K562 (cell line): Measurements from ENCODE around the gene GLIS1. TPM values are rescaled to one million over a fixed set of nuclear protein-coding genes. Genes with fewer than 3 reads are reported as not detected.

Experiments
- ATAC-seq: fragments of 200-7000 bp; cut with Tn5 transposase; 3 replicates; pipeline ENCODE4 v1.9.1; 2020; ENCODE audit warnings: moderate library complexity
- BruUV-seq: library from RNA; stranded (reverse); fragments of 400-500 nt; replicated peaks from 2 replicates; lab custom pipeline; 2021; lab: Mats Ljungman, UMichigan
- CTCF ChIA-PET: fragments of 300-600 bp; formaldehyde crosslinking; extraction: SDS; loops from one replicate; lab custom pipeline; 2021; ENCODE audit warnings: low intra/inter-chr PET ratio; lab: Yijun Ruan, JAX
- POLR2A ChIA-PET: fragments of 300-600, 350-650 bp; sonication (Branson Sonifier 250); formaldehyde crosslinking; extraction: SDS; loops from one replicate; lab custom pipeline; 2021; ENCODE audit warnings: antibody characterized with exemption, inconsistent platforms; lab: Yijun Ruan, JAX
- DNase-seq, 4 experiments: peaks; one replicate each; pipeline versions ENCODE4 v3.0.0 to v3.0.0-alpha.2; 2011 to 2018; ENCODE audit warnings: low spot score in 3 of 4, mixed read lengths in 3 of 4; ENCODE audit errors: extremely low read depth in 1 of 4
- FAIRE-seq: peaks from 2 replicates; lab custom pipeline; 2011; peaks lifted over from hg19 to GRCh38; lab: Jason Lieb, UNC
- H2AFZ ChIP-seq: 2 replicates; pipeline ENCODE4 v1.6.0; 2011; ENCODE audit warnings: low read depth, low read length, control low read depth, inconsistent platforms
- H3K27ac ChIP-seq: fragments of 200-600 bp; 3 replicates; pipeline ENCODE4 v1.8.0; 2011; ENCODE audit warnings: low read depth, mild to moderate bottlenecking, control low read depth, inconsistent platforms, low read length, moderate library complexity, mixed read lengths; ENCODE audit errors: extremely low read depth
- H3K27me3 ChIP-seq, 2 experiments: fragments of 300-600 bp in 1 of 2; 2 replicates in 1 of 2; 3 replicates in 1 of 2; pipeline versions ENCODE4 v1.6.0 to v1.8.0; 2011; ENCODE audit warnings: inconsistent platforms in 2 of 2, low read length in 2 of 2, mild to moderate bottlenecking in 1 of 2, mixed read lengths in 1 of 2, moderate library complexity in 1 of 2; ENCODE audit not compliant: control insufficient read depth in 2 of 2, insufficient read depth in 2 of 2
- H3K36me3 ChIP-seq: fragments of 300-600 bp; 3 replicates; pipeline ENCODE4 v1.8.0; 2011; ENCODE audit warnings: mild to moderate bottlenecking, low read length, inconsistent platforms; ENCODE audit not compliant: control insufficient read depth, insufficient read depth
- H3K4me1 ChIP-seq, 2 experiments: fragments of 200-600 bp in 1 of 2; replicated peaks in 1 of 2; 2 replicates in 1 of 2; 3 replicates in 1 of 2; pipeline versions ENCODE4 v1.5.1 to v1.8.0; 2011; ENCODE audit warnings: inconsistent platforms in 2 of 2, low read length in 2 of 2, mild to moderate bottlenecking in 1 of 2, mixed read lengths in 1 of 2, moderate library complexity in 1 of 2; ENCODE audit not compliant: control insufficient read depth in 2 of 2, insufficient read depth in 2 of 2
- H3K4me2 ChIP-seq: 2 replicates; pipeline ENCODE4 v1.6.1; 2011; ENCODE audit warnings: low read length, control low read depth, inconsistent platforms, mixed read lengths; ENCODE audit not compliant: insufficient read depth
- H3K4me3 ChIP-seq: fragments of 200-600 bp; sonication (generic), shearing (Covaris generic); 2 replicates; pipeline ENCODE4 v1.5.1; 2016; ENCODE audit warnings: control low read depth, inconsistent platforms
- H3K79me2 ChIP-seq: fragments of 200-600 bp; 3 replicates; pipeline ENCODE4 v1.8.0; 2011; ENCODE audit warnings: low read length, inconsistent platforms; ENCODE audit not compliant: control insufficient read depth, insufficient read depth
- H3K9ac ChIP-seq, 2 experiments: 2 replicates each; pipeline versions ENCODE4 v1.6.0 to v1.6.1; 2011; ENCODE audit warnings: low read depth in 2 of 2, low read length in 2 of 2, control low read depth in 1 of 2, inconsistent platforms in 1 of 2, mild to moderate bottlenecking in 1 of 2, mixed read lengths in 1 of 2; ENCODE audit not compliant: insufficient read depth in 1 of 2
- H3K9me1 ChIP-seq: one replicate; pipeline ENCODE4 v1.6.0; 2011; ENCODE audit warnings: inconsistent platforms, mild to moderate bottlenecking, low read length, moderate library complexity; ENCODE audit not compliant: control insufficient read depth, insufficient read depth
- H3K9me3 ChIP-seq: replicated peaks from 2 replicates; pipeline ENCODE4 v1.5.1; 2011; ENCODE audit warnings: low read depth, low read length, inconsistent platforms; ENCODE audit not compliant: control insufficient read depth, insufficient read depth
- H4K20me1 ChIP-seq: replicated peaks from 2 replicates; pipeline ENCODE4 v1.6.1; 2011; ENCODE audit warnings: low read length, inconsistent platforms, mixed read lengths; ENCODE audit not compliant: control insufficient read depth, insufficient read depth
- NFRKB ChIP-seq: fragments of 450-650 bp; IDR thresholded peaks from 2 replicates; pipeline ENCODE4 v1.6.1; 2016; ENCODE audit warnings: low read depth
- PML ChIP-seq: IDR thresholded peaks from 2 replicates; pipeline ENCODE4 v1.6.1; 2012; ENCODE audit warnings: low read length, inconsistent platforms
- PURB ChIP-seq: sonication (generic); formaldehyde crosslinking; IDR thresholded peaks from 2 replicates; pipeline ENCODE4 v1.9.0; 2021; ENCODE audit warnings: low read depth, mild to moderate bottlenecking, missing genetic modification reagents
- RFX1 ChIP-seq: fragments of 450-650 bp; IDR thresholded peaks from 2 replicates; pipeline ENCODE4 v1.6.1; 2016; ENCODE audit warnings: mild to moderate bottlenecking, moderate library complexity
- SIN3A ChIP-seq, 2 experiments: fragments of 150-350 bp in 1 of 2; IDR thresholded peaks; 2 replicates each; pipeline ENCODE4 v1.6.1; 2011 to 2016; ENCODE audit warnings: borderline replicate concordance in 2 of 2, low read depth in 2 of 2, low read length in 2 of 2, mild to moderate bottlenecking in 2 of 2, moderate library complexity in 2 of 2; ENCODE audit not compliant: control insufficient read depth in 1 of 2
- ZNF232 ChIP-seq: sonication (generic); formaldehyde crosslinking; IDR thresholded peaks from 2 replicates; pipeline ENCODE4 v1.8.0; 2022; ENCODE audit warnings: mild to moderate bottlenecking, missing genetic modification reagents
- ZNF589 ChIP-seq: fragments of 200-800 bp; sonication (Bioruptor generic); IDR thresholded peaks from 2 replicates; pipeline ENCODE4 v1.6.1; 2016; ENCODE audit warnings: low read depth, missing genetic modification characterization, missing compliant biosample characterization
- WGBS: fragments of 100-300 bp; shearing (Covaris generic); methylation state at CpG from one replicate; pipeline ENCODE4 v1.1.6; 2016; ENCODE audit warnings: low coverage, mixed read lengths; ENCODE audit not compliant: insufficient coverage; ENCODE audit errors: missing lambda C conversion rate; 5-methylcytosine and 5-hydroxymethylcytosine counted together
- in situ Hi-C: fragments of 300-500 bp; cut with MboI; formaldehyde crosslinking; loops from 4 replicates; pipeline ENCODE4 v1.15.0; 2018; ENCODE audit warnings: inconsistent platforms, mixed read lengths
- intact Hi-C: fragments of 100-400 bp; cut with micrococcal nuclease; formaldehyde crosslinking; loops from 2 replicates; pipeline ENCODE4 v1.14.2; 2022
- polyA plus RNA-seq, 8 experiments: library from polyadenylated mRNA; depleted of rRNA in 4 of 8; stranded (reverse) in 5 of 8; unstranded in 3 of 8; fragments of >200 nt; fragmentation: Nextera tagmentation in 2 of 8; fragmentation: Illumina TruSeq in 1 of 8; extraction: Ambion mirVana in 2 of 8; extraction: Trizol in 1 of 8; gene quantifications; 2 replicates each; pipeline versions ENCODE4 v1.2.1 to v1.2.3, GENCODE V29; 2011 to 2014; ENCODE audit warnings: inconsistent platforms in 1 of 8, missing spikeins in 1 of 8
- total RNA-seq, 7 experiments: library from RNA; depleted of rRNA in 6 of 7; stranded (reverse); fragments of >200 nt in 6 of 7; fragmentation: Illumina TruSeq in 2 of 7; extraction: Trizol in 2 of 7; gene quantifications; 2 replicates each; pipeline versions ENCODE4 v1.2.1 to v1.2.3, GENCODE V29; 2011 to 2021; ENCODE audit warnings: low replicate concordance in 1 of 7
- TF ChIP-seq, protein P1 (sequence below): IDR thresholded peaks from 3 replicates; pipeline ENCODE4 v1.6.1; 2011; ENCODE audit warnings: borderline replicate concordance, mild to moderate bottlenecking; ENCODE audit not compliant: insufficient read length, insufficient read depth
- TF ChIP-seq, protein P2 (sequence below): fragments of 250-450 bp; sonication (Bioruptor Pico); IDR thresholded peaks from 2 replicates; pipeline ENCODE4 v1.8.0; 2022; ENCODE audit warnings: inconsistent platforms, mild to moderate bottlenecking, moderate library complexity, borderline replicate concordance

Gene GLIS1
- total and polyA plus RNA-seq, 9 of the 15 experiments (the other 6 are each of a cell fraction or from before 2014, with no cell fraction given): not detected

DNA sequence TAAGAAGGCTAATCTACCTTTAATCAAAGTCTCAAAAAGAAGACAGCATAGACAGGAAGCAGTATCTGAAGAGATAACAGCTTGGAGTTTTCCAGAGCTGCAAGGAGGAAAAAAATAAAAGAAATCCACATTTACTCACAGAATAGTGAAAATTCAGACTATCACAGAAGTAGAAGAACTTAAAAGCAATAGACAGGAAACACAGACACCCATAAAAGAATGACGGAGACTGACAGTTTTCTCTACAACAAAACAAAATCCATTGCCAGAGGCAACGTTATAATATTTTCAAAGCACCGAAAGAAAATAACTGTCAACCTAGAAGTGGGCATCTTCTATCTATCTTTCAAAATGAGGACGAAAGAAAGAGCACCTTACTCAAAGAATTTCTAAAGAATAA, 175.4 kb downstream of the GLIS1 start:
- in situ Hi-C loops: no loop called here
- FAIRE-seq (no peak), DNase-seq (no peak), ATAC-seq (no peak)
- intact Hi-C loops: no loop called here
- Histone ChIP-seq H3K4me3 (no peak overlapping the region), H3K9me3 (no peaks in the 10 kb centered on the region), H3K4me1 (peaks cover 0 to 3% of the 10 kb centered on the region in 2 experiments; a peak in 1 of 5 replicates), H3K79me2 (no peaks in the 10 kb centered on the region), H3K36me3 (no peaks in the 10 kb centered on the region), H2AFZ (no peak overlapping the region), H3K27ac (no peak overlapping the region), H3K9ac (no peak overlapping the region), H3K4me2 (no peak overlapping the region), H3K27me3 (peaks cover 11 to 38% of the 10 kb centered on the region in 2 experiments), H3K9me1 (no peaks in the 10 kb centered on the region), H4K20me1 (no peaks in the 10 kb centered on the region; the same call in 1 of the 2 replicates)
- no TSS peak for BruUV-seq
- ChIA-PET POLR2A (interaction anchor here (0.7 to 1.0 kb wide), 2 partner anchors 10 to 19 kb away, joined by 3 read pairs; no protein-coding TSS in a partner anchor), CTCF (no interaction called here)
- 1% methylated on average over 4 of the region's 4 CpGs for WGBS
- TF ChIP-seq, protein P1, sequence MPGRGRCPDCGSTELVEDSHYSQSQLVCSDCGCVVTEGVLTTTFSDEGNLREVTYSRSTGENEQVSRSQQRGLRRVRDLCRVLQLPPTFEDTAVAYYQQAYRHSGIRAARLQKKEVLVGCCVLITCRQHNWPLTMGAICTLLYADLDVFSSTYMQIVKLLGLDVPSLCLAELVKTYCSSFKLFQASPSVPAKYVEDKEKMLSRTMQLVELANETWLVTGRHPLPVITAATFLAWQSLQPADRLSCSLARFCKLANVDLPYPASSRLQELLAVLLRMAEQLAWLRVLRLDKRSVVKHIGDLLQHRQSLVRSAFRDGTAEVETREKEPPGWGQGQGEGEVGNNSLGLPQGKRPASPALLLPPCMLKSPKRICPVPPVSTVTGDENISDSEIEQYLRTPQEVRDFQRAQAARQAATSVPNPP: no peak
- TF ChIP-seq ZNF589: no peak
- TF ChIP-seq, protein P2, sequence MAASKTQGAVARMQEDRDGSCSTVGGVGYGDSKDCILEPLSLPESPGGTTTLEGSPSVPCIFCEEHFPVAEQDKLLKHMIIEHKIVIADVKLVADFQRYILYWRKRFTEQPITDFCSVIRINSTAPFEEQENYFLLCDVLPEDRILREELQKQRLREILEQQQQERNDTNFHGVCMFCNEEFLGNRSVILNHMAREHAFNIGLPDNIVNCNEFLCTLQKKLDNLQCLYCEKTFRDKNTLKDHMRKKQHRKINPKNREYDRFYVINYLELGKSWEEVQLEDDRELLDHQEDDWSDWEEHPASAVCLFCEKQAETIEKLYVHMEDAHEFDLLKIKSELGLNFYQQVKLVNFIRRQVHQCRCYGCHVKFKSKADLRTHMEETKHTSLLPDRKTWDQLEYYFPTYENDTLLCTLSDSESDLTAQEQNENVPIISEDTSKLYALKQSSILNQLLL: no peak
- TF ChIP-seq PML: no peak
- no peak for TF ChIP-seq RFX1
- TF ChIP-seq NFRKB: no peak
- no peak for TF ChIP-seq ZNF232
- TF ChIP-seq PURB (CRISPR knock-in tag): no peak
- TF ChIP-seq SIN3A (IDR thresholded peaks at IDR 0.05; ENCODE audit: borderline replicate concordance in 2 of 2, control insufficient read depth in 1 of 2, low read depth in 2 of 2, low read length in 2 of 2): no peak
